ENCODE data around the gene DMAC2L. TPM values are rescaled to one million over a fixed set of nuclear protein-coding genes. Genes with fewer than 3 reads are reported as not detected.

The DMAC2L gene
- total RNA-seq, 2 experiments from 2014 or later, result 10.8 to 13.4 TPM

- POLR2A ChIA-PET, result no interaction called here
- CTCF ChIA-PET, result no interaction called here
Observed at GRCh38 chr14:50373959-50374358, 61.8 kb downstream of the DMAC2L start.

GRCh38 chr14:50375760-50376159 is 63.6 kb downstream of the DMAC2L start:
- Histone ChIP-seq H3K9me3 (ENCODE audit: control insufficient read depth in 1 of 2, insufficient read depth in 1 of 2, low read length in 2 of 2) (peaks cover 0 to 4% of the 10 kb centered on the region in 2 experiments), H3K36me3 (ENCODE audit: insufficient read depth, low read length) (no peaks in the 10 kb centered on the region), H3K4me3 (ENCODE audit: low read length) (no peak overlapping the region), H3K4me1 (ENCODE audit: insufficient read depth, low read length) (no peaks in the 10 kb centered on the region), H3K27ac (ENCODE audit: low read depth in 1 of 2, low read length in 2 of 2) (no peak overlapping the region), H3K27me3 (ENCODE audit: control insufficient read depth in 1 of 2, insufficient read depth in 2 of 2, low read length in 2 of 2) (no peaks in the 10 kb centered on the region)
- H3K27ac Mint-ChIP-seq, result no peak overlapping the region
- ChIA-PET CTCF (no interaction called here), POLR2A (no interaction called here)
- ATAC-seq (ENCODE audit: poor library complexity) (no peak), DNase-seq (no peak)
- no peaks in the 10 kb centered on the region for H3K36me3 Mint-ChIP-seq (ENCODE audit: low read depth)
- H3K27me3 Mint-ChIP-seq, result no peaks in the 10 kb centered on the region
- intact Hi-C loops (cut with DNase I, micrococcal nuclease), result no loop called here
- H3K4me1 Mint-ChIP-seq (ENCODE audit: low read depth), result no peaks in the 10 kb centered on the region
- no peaks in the 10 kb centered on the region for H3K9me3 Mint-ChIP-seq
- no peak for TF ChIP-seq CTCF (IDR thresholded peaks at IDR 0.05)
- H3K4me3 Mint-ChIP-seq, result no peak overlapping the region

More at GRCh38 chr14:50373959-50374358, 61.8 kb downstream of the DMAC2L start:
- ATAC-seq (ENCODE audit: poor library complexity) (no peak), DNase-seq (no peak)
- no peak overlapping the region for H3K27ac ChIP-seq (ENCODE audit: low read depth in 1 of 2, low read length in 2 of 2)
- H3K27me3 Mint-ChIP-seq, result no peaks in the 10 kb centered on the region
- H3K4me3 Mint-ChIP-seq, result no peak overlapping the region
- H3K36me3 ChIP-seq (ENCODE audit: insufficient read depth, low read length), result no peaks in the 10 kb centered on the region
- intact Hi-C loops (cut with DNase I, micrococcal nuclease), result no loop called here
- no peaks in the 10 kb centered on the region for H3K36me3 Mint-ChIP-seq (ENCODE audit: low read depth)
- no peaks in the 10 kb centered on the region for H3K4me1 ChIP-seq (ENCODE audit: insufficient read depth, low read length)
- no peak overlapping the region for H3K27ac Mint-ChIP-seq
- H3K9me3 Mint-ChIP-seq, result no peaks in the 10 kb centered on the region
- H3K27me3 ChIP-seq (ENCODE audit: control insufficient read depth in 1 of 2, insufficient read depth in 2 of 2, low read length in 2 of 2), result no peaks in the 10 kb centered on the region
- no peak for TF ChIP-seq CTCF (IDR thresholded peaks at IDR 0.05)
- no peaks in the 10 kb centered on the region for H3K4me1 Mint-ChIP-seq (ENCODE audit: low read depth)
- H3K4me3 ChIP-seq (ENCODE audit: low read length), result no peak overlapping the region
- H3K9me3 ChIP-seq (ENCODE audit: control insufficient read depth in 1 of 2, insufficient read depth in 1 of 2, low read length in 2 of 2), result peaks cover 0 to 4% of the 10 kb centered on the region in 2 experiments

Small RNA genes lying within 50 kb of the gene (microRNA-seq; reads per million reads assigned to microRNA genes)
- gene MIR4504 (ENCODE audit: borderline microRNAs expressed, borderline replicate concordance), result not detected

Other genes with a start within 250 kb of the DMAC2L start
- gene VCPKMT, start 195.8 kb upstream of the DMAC2L start, total RNA-seq, result 10 to 100 TPM; 30.4 to 32.4 TPM
- gene SOS2, start 80.7 kb upstream of the DMAC2L start, total RNA-seq, result 10 to 100 TPM; 53.8 to 56.7 TPM
- 1 to 10 TPM; 1.7 to 3.1 TPM for gene L2HGDH, start 95 bp upstream of the DMAC2L start, total RNA-seq
- 1 to 10 TPM; 2.4 to 2.8 TPM for gene CDKL1, start 84.6 kb downstream of the DMAC2L start, total RNA-seq
- 10 to 100 TPM; 32.4 to 34.5 TPM for gene MAP4K5, start 220.2 kb downstream of the DMAC2L start, total RNA-seq
- gene ATL1, start 247.8 kb downstream of the DMAC2L start, total RNA-seq, result 1 to 10 TPM; 1.2 TPM

Measured in CD4-positive, alpha-beta T cell (primary cell).